Heart left ventricle (tissue), 13 donors: ENCODE measurements around the gene FOXE3.

Experiments
- POLR2A ChIP-seq, 2 donors: fragments of 450-650 bp; IDR thresholded peaks; one replicate each; pipeline ENCODE4 v1.6.1; 2017; ENCODE audit warnings: antibody characterized with exemption in 2 of 2, mild to moderate bottlenecking in 2 of 2, moderate library complexity in 2 of 2
- TF ChIP-seq, protein P1 (sequence below), 12 donors: fragments of 200-600 bp; sonication (generic) in 4 of 12; IDR thresholded peaks; one replicate each; pipeline versions ENCODE4 v1.5.0 to v1.8.0; 2018 to 2022; ENCODE audit warnings: antibody characterized with exemption in 12 of 12, mild to moderate bottlenecking in 5 of 12
- donor health status: ischemic (EF 13 %, LVEDD 7.1; RV severe dilation, severe dysfunction).
- donor health status: DM: no; HTN: yes; CAD: no.
- donor health status: DM: no; HTN: no; CAD: no.
- donor health status: ischemic (EF 25% LVEDD 6.9; RV normal size, moderate dysfunction).
- donor health status: ischemic (EF 25% LVEDD 5.7; RV mildly dilated, moderate dysfunction).
- donor health status: ischemic (EF 35%, LVEDD 5.7; RV mildly dilated, moderate dysfunction).
- donor health status: nonischemic (EF 11% LVEDD 7.7; RV severe dilation, severe dysfunction).
- donor health status: DM: yes; HTN: yes; CAD: no.
- donor health status: PGD.
- donor health status: ischemic (EF 29% LVEDD 5.4; RV normal size, mild dysfunction).
- donor health status: nonischemic (EF 23%, LVEDD 6.1; RV moderate dilation, normal function).

DNA sequence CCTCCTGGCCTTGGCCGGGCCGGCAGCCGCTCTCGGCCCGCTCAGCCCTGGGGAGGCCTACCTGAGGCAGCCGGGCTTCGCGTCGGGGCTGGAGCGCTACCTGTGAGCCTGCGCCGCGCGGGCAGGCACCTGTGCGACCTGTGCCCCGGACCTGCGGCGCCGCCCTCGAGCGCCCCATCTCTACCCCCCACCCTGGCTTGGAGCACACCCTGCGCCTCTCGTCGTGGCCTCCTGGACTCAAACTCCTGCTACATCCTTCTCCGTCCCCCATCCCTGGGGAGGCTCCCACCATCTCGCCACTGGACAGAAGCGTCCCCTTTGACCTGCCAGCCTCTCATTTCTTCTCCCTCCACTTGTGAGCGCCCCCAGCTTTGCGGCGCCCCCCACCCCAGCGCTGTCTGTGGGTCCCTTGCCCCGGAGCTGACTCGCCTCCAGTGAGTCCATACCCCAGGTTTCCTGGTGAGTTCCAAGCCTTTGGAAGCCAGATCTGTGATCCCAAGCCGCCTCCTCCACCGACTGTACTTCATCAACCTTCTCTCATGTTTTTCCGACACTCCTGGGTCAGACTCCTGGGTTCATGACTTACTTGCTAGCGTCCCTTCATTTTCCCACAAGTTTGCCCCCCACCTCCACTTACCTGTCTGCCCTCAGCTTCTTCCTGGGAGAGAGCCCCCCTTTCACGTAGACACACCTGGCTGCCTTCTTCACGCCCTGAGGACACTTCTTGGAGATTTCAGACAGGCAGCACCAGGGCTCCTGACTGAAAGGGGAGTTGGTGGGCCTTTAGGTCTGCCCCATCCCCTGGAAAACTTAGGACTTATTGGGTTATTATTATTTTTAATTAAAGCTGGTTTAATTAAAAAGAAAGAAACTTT, 1.3 kb downstream of the FOXE3 start:
- TF ChIP-seq POLR2A (IDR thresholded peaks at IDR 0.05): no peak
- TF ChIP-seq, protein P1, sequence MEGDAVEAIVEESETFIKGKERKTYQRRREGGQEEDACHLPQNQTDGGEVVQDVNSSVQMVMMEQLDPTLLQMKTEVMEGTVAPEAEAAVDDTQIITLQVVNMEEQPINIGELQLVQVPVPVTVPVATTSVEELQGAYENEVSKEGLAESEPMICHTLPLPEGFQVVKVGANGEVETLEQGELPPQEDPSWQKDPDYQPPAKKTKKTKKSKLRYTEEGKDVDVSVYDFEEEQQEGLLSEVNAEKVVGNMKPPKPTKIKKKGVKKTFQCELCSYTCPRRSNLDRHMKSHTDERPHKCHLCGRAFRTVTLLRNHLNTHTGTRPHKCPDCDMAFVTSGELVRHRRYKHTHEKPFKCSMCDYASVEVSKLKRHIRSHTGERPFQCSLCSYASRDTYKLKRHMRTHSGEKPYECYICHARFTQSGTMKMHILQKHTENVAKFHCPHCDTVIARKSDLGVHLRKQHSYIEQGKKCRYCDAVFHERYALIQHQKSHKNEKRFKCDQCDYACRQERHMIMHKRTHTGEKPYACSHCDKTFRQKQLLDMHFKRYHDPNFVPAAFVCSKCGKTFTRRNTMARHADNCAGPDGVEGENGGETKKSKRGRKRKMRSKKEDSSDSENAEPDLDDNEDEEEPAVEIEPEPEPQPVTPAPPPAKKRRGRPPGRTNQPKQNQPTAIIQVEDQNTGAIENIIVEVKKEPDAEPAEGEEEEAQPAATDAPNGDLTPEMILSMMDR (IDR thresholded peaks at IDR 0.05): no peak
